Measurements from ENCODE around the gene RAD51B. TPM values are rescaled to one million over a fixed set of nuclear protein-coding genes. Genes with fewer than 3 reads are reported as not detected.
A peak's percentile ranks its signal among the peaks of the same experiment; 100 is the strongest.

The RAD51B gene
- polyA plus RNA-seq, 1 experiment = 6.6 TPM

DNA sequence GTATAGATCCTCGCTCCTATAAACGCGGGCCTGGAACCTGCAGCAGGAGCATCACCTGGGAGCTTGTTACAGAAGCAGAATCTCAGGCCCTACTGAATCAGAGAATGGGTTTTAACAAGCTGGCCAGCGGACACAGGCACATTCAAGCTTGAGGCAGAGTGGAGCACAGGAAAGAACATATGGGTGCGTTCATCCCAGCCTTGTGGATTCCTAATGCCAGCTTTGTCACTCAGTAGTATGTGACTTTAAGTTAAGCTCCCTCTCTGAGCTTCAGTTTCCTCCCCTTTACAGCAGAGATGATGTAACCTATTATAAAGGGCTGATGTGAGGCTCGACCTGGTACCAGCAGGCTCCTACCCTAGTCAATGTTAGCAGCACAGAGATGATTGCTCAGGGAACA is 768.4 kb downstream of the RAD51B start:
- POLR2A ChIA-PET = interaction anchor here (1.2 to 1.9 kb wide), 3 partner anchors 8 to 205 kb away, joined by 3 to 9 read pairs (median 5); partner anchors contain the start of gene ZFP36L1

GRCh38 chr14:68589447-68590200 is 770.0 kb downstream of the RAD51B start:
- no peaks in the 10 kb centered on the region for H3K27me3 ChIP-seq (ENCODE audit: control insufficient read depth, insufficient read depth, low read length)
- ChIA-PET CTCF (no interaction called here), POLR2A (no interaction called here)
- no peak for DNase-seq (ENCODE audit: low read depth, low spot score)
- H3K9me3 ChIP-seq (ENCODE audit: control insufficient read depth, insufficient read depth, low read length) = no peaks in the 10 kb centered on the region
- TF ChIP-seq CTCF (IDR thresholded peaks at IDR 0.05; ENCODE audit: low read depth, low read length) = no peak
- peak overlapping the region; percentile 55 for H3K27ac ChIP-seq (ENCODE audit: low read depth, low read length)
- H3K4me3 ChIP-seq (ENCODE audit: low read depth, low read length) = no peak overlapping the region

More for the DNA sequence above, 768.4 kb downstream of the RAD51B start:
- TF ChIP-seq CTCF (IDR thresholded peaks at IDR 0.05; ENCODE audit: low read depth, low read length) = no peak
- peaks cover 2% of the 10 kb centered on the region; the same call in 1 of the 2 replicates for H3K9me3 ChIP-seq (ENCODE audit: control insufficient read depth, insufficient read depth, low read length)
- H3K27ac ChIP-seq (ENCODE audit: low read depth, low read length) = no peak overlapping the region
- H3K4me3 ChIP-seq (ENCODE audit: low read depth, low read length) = no peak overlapping the region
- CTCF ChIA-PET = no interaction called here
- H3K27me3 ChIP-seq (ENCODE audit: control insufficient read depth, insufficient read depth, low read length) = no peaks in the 10 kb centered on the region
- DNase-seq (ENCODE audit: low read depth, low spot score) = no peak

- H3K27me3 ChIP-seq (ENCODE audit: control insufficient read depth, insufficient read depth, low read length) = no peaks in the 10 kb centered on the region
- peak overlapping the region; percentile 42 for H3K27ac ChIP-seq (ENCODE audit: low read depth, low read length)
- no peak for DNase-seq (ENCODE audit: low read depth, low spot score)
- TF ChIP-seq CTCF (IDR thresholded peaks at IDR 0.05; ENCODE audit: low read depth, low read length) = no peak
- no peak overlapping the region for H3K4me3 ChIP-seq (ENCODE audit: low read depth, low read length)
- CTCF ChIA-PET = interaction anchor here (0.5 kb wide), 1 partner anchor 53 kb away, joined by 3 read pairs; no protein-coding TSS in a partner anchor
- H3K9me3 ChIP-seq (ENCODE audit: control insufficient read depth, insufficient read depth, low read length) = no peaks in the 10 kb centered on the region
- POLR2A ChIA-PET = no interaction called here
Measured at GRCh38 chr14:68590201-68590522, 770.6 kb downstream of the RAD51B start.

DNA sequence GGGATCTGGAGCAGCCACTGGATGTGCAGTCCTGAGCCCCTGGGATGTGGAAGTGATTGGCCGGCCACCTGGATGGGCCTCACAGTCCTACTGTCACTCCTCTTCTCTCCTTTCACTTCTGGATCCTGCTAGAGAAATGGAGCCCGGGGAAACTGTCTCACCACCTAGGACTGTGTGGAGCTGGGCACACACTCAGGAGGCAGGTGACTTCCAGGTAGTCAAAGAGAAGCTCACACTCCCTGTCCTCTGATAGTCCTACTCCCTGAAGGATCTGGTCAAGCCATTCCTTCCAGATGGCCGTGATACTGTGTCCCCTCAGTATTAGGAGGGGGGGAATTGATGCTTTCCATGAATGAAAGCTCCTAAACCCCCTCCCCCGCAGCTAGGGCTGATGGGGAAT is 772.2 kb downstream of the RAD51B start:
- Histone ChIP-seq H3K9me3 (ENCODE audit: control insufficient read depth, insufficient read depth, low read length) (no peaks in the 10 kb centered on the region), H3K27ac (ENCODE audit: low read depth, low read length) (no peak overlapping the region), H3K4me3 (ENCODE audit: low read depth, low read length) (no peak overlapping the region), H3K27me3 (ENCODE audit: control insufficient read depth, insufficient read depth, low read length) (no peaks in the 10 kb centered on the region)
- no peak for TF ChIP-seq CTCF (IDR thresholded peaks at IDR 0.05; ENCODE audit: low read depth, low read length)
- ChIA-PET POLR2A (no interaction called here), CTCF (no interaction called here)
- DNase-seq (ENCODE audit: low read depth, low spot score) = no peak

DNA sequence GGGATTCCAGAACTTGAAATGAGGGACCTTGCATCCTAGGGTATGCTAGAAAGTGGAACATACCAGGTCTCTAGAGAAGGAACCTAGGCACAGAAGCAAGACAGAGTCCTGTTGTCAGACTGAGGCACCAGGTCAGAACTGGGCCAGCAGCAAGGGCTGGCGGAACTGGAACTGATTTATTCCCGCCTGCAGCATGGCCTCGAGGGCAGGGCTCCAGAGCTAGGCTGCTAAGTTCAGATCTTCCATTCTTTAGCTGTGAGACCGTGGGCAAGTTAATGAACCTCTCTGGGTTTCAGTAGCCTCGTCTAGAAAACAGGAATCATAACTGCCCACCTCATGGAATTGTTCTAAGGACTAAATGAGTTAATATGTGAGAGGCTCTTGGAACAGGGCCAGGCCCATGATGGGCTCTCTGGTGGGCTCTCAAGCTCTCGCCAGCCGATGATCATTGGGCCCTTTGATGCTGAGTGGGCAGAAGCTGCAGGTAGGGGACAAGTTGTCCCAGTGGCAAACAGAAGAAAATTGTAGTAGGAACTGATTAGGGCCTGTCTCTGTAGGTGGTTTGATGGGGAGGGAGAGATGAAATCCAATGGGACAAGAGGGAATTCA is 773.5 kb downstream of the RAD51B start:
- no peaks in the 10 kb centered on the region for H3K27me3 ChIP-seq (ENCODE audit: control insufficient read depth, insufficient read depth, low read length)
- ChIA-PET POLR2A (no interaction called here), CTCF (no interaction called here)
- TF ChIP-seq CTCF (IDR thresholded peaks at IDR 0.05; ENCODE audit: low read depth, low read length) = no peak
- DNase-seq (ENCODE audit: low read depth, low spot score) = no peak
- no peak overlapping the region for H3K27ac ChIP-seq (ENCODE audit: low read depth, low read length)
- no peaks in the 10 kb centered on the region for H3K9me3 ChIP-seq (ENCODE audit: control insufficient read depth, insufficient read depth, low read length)
- H3K4me3 ChIP-seq (ENCODE audit: low read depth, low read length) = no peak overlapping the region

All from AG04450 (cell line).